HEK293T (cell line): ENCODE data around the gene CLSTN3.

Source experiments
- CTCF ChIA-PET: fragments of 350-600 bp; formaldehyde crosslinking; extraction: SDS; loops from one replicate; lab custom pipeline; 2021; ENCODE audit warnings: antibody characterized with exemption, inconsistent platforms; lab: Yijun Ruan, JAX
- POLR2A ChIA-PET: fragments of 350-600 bp; formaldehyde crosslinking; extraction: SDS; loops from one replicate; lab custom pipeline; 2020; ENCODE audit warnings: antibody characterized with exemption, inconsistent platforms; lab: Yijun Ruan, JAX
- DNase-seq: peaks from one replicate; pipeline ENCODE4 v3.0.0; 2012; ENCODE audit warnings: mixed read lengths; ENCODE audit errors: extremely low spot score
- ARNT ChIP-seq: fragments of 450-650 bp; IDR thresholded peaks from 2 replicates; pipeline ENCODE4 v1.6.1; 2017; ENCODE audit warnings: mild to moderate bottlenecking
- BHLHE40 ChIP-seq: fragments of 450-650 bp; IDR thresholded peaks from 2 replicates; pipeline ENCODE4 v1.6.1; 2016; ENCODE audit warnings: mild to moderate bottlenecking, moderate library complexity, borderline replicate concordance
- CTBP1 ChIP-seq: fragments of 450-650 bp; IDR thresholded peaks from 2 replicates; pipeline ENCODE4 v1.6.1; 2016; ENCODE audit warnings: borderline replicate concordance
- ELF4 ChIP-seq: fragments of 450-650 bp; IDR thresholded peaks from 2 replicates; pipeline ENCODE4 v1.6.1; 2017; ENCODE audit warnings: antibody characterized with exemption
- FOXA1 ChIP-seq: fragments of 450-650 bp; IDR thresholded peaks from 2 replicates; pipeline ENCODE4 v1.6.1; 2016; ENCODE audit warnings: mild to moderate bottlenecking
- FOXK2 ChIP-seq: fragments of 450-650 bp; IDR thresholded peaks from 2 replicates; pipeline ENCODE4 v1.6.1; 2016; ENCODE audit warnings: mild to moderate bottlenecking
- FOXM1 ChIP-seq: fragments of 450-650 bp; IDR thresholded peaks from 2 replicates; pipeline ENCODE4 v1.6.1; 2017; ENCODE audit warnings: mild to moderate bottlenecking, borderline replicate concordance
- HDGF ChIP-seq: fragments of 450-650 bp; IDR thresholded peaks from 2 replicates; pipeline ENCODE4 v1.6.1; 2017; ENCODE audit warnings: antibody characterized with exemption, borderline replicate concordance
- L3MBTL2 ChIP-seq: fragments of 450-650 bp; conservative IDR thresholded peaks from 2 replicates; pipeline ENCODE4 v1.6.1; 2016; ENCODE audit warnings: mild to moderate bottlenecking
- LEF1 ChIP-seq: fragments of 450-650 bp; IDR thresholded peaks from 2 replicates; pipeline ENCODE4 v1.6.1; 2017; ENCODE audit warnings: mild to moderate bottlenecking, borderline replicate concordance
- NFRKB ChIP-seq: fragments of 450-650 bp; IDR thresholded peaks from 2 replicates; pipeline ENCODE4 v1.6.1; 2016; ENCODE audit warnings: mild to moderate bottlenecking, moderate library complexity
- SP1 ChIP-seq: fragments of 450-650 bp; IDR thresholded peaks from 2 replicates; pipeline ENCODE4 v1.6.1; 2017
- SUZ12 ChIP-seq: fragments of 450-650 bp; IDR thresholded peaks from 2 replicates; pipeline ENCODE4 v1.6.1; 2016; ENCODE audit warnings: mild to moderate bottlenecking
- TARDBP ChIP-seq: fragments of 450-650 bp; IDR thresholded peaks from 2 replicates; pipeline ENCODE4 v1.6.1; 2016
- ZNF384 ChIP-seq: fragments of 450-650 bp; IDR thresholded peaks from 2 replicates; pipeline ENCODE4 v1.6.1; 2016
- TF ChIP-seq, protein P1 (sequence below): fragments of 450-650 bp; IDR thresholded peaks from 2 replicates; pipeline ENCODE4 v1.6.1; 2016

The CLSTN3 gene

DNA sequence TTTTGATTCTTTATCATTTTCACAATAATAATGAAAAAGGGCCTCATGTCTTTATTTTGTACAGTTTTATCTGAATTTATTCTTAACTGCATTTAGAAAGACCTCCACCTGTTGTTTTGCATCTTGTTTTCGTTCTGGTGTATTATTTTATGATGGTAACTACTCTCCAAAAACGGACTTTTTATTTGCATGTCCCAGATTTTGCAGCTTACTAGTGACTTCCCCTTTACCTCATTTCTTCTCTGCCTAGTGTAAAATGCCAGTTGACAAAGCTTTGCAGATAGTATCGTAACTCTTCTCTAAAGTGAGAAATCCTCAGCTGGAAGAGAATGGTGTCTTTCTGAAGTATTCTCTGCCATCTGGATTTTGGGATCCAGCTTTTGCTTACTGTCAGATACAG, 76.5 kb downstream of the CLSTN3 start:
- no peak for TF ChIP-seq SUZ12
- no peak for TF ChIP-seq FOXM1
- TF ChIP-seq ZNF384, result no peak
- TF ChIP-seq ELF4, result no peak
- TF ChIP-seq FOXA1, result no peak
- no peak for TF ChIP-seq FOXK2
- no peak for TF ChIP-seq HDGF
- no peak for TF ChIP-seq CTBP1
- no peak for TF ChIP-seq TARDBP
- TF ChIP-seq L3MBTL2, result no peak
- TF ChIP-seq LEF1, result no peak
- TF ChIP-seq SP1, result no peak
- TF ChIP-seq NFRKB, result no peak
- no peak for TF ChIP-seq BHLHE40
- TF ChIP-seq, protein P1, sequence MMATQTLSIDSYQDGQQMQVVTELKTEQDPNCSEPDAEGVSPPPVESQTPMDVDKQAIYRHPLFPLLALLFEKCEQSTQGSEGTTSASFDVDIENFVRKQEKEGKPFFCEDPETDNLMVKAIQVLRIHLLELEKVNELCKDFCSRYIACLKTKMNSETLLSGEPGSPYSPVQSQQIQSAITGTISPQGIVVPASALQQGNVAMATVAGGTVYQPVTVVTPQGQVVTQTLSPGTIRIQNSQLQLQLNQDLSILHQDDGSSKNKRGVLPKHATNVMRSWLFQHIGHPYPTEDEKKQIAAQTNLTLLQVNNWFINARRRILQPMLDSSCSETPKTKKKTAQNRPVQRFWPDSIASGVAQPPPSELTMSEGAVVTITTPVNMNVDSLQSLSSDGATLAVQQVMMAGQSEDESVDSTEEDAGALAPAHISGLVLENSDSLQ, result no peak
- no peak for TF ChIP-seq ARNT
- CTCF ChIA-PET, result no interaction called here
- no peak for DNase-seq
- POLR2A ChIA-PET, result no interaction called here

DNA sequence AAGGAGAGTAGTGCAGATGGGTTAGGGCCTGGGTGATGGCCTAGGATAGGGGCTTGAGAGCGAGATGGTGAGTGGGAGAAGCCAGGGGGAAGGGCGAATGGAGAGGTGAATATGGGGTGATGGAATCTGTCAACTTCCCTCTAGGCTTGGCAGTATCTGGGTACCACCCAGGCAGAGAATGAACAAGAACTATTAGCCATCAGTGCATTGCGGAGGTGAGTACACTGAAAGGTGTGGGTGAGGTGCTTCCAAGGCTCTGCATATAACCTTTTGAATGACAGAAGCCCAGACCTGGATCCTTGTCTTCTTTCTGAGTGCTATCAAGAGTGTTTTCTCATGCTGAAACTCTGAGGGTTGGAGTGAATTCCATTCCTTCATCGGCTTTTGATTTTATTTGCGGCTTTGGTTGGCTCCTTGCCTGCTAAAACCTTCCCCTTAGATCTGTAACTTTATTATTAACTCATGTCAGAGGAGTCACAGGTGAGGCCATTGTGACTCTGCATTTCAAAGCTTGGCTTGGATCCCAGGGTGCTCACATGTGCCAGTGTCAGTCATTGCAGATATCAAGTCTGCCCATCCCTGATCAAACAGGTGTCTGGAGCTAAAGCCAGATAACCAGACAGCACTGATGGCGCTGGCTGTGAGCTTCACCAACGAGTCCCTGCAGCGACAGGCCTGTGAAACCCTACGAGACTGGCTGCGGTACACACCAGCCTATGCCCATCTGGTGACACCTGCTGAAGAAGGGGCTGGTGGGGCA, 77.9 kb downstream of the CLSTN3 start:
- POLR2A ChIA-PET, result no interaction called here
- DNase-seq, result no peak
- CTCF ChIA-PET, result interaction anchor here (0.7 kb wide), 1 partner anchor 10 kb away, joined by 3 read pairs; no protein-coding TSS in a partner anchor
- TF ChIP-seq TARDBP (no peak), ARNT (no peak)
